Measurements from ENCODE around the gene TTLL9.

DNA sequence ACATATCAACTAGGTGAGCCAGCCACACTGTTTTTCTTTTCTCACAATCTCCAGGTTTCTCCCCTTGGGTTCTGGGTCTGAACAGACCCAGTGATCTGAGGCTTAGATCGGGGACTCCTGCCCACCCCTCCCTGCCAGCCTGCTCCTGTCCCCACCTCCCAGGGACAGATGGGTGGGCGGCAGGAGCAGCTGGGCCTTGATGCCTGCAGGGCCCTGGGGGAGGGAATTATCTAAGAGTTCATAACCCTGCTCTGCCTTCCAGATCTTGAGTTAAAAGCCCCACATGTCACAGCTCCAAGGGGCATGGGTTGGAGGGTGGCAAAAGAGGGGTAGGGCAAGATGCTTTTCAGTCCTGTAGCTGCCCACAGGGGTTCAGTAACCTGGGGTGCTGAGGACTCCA, 92.3 kb downstream of the TTLL9 start:
- TF ChIP-seq EZH2 (IDR thresholded peaks at IDR 0.05) (no peak), POLR2AphosphoS5 (IDR thresholded peaks at IDR 0.05; ENCODE audit: borderline replicate concordance, low read depth, low read length) (no peak)

Measured in SK-N-MC (cell line).